DMS79 treated with DMSO at 0.1 percent for 48 hours (cell line): ENCODE results near the gene RASSF5.

Source experiments
- DNase-seq: peaks from one replicate; lab custom pipeline; 2025; lab: John Stamatoyannopoulos, UW

Gene RASSF5

GRCh38 chr1:206507284-206508129, at the start of gene RASSF5:
Gene RASSF5, plus strand, starts transcription at chr1:206507531. Its CDS starts 72 bp downstream, at chr1:206507603.
- DNase-seq, result peak; percentile 67

GRCh38 chr1:206459703-206460102, 47.6 kb upstream of the RASSF5 start:
- DNase-seq, result no peak

- DNase-seq, result no peak
These were observed 46.4 kb upstream of the RASSF5 start for GRCh38 chr1:206460836-206461426.

GRCh38 chr1:206461602-206462455, 45.5 kb upstream of the RASSF5 start:
- DNase-seq, result peak; percentile 48

- DNase-seq, result no peak
These were observed 44.2 kb upstream of the RASSF5 start for GRCh38 chr1:206463137-206463536.

- no peak for DNase-seq
These were observed 43.4 kb upstream of the RASSF5 start for GRCh38 chr1:206463911-206464310.

GRCh38 chr1:206464456-206464964, 42.8 kb upstream of the RASSF5 start:
- no peak for DNase-seq

GRCh38 chr1:206465951-206466350, 41.4 kb upstream of the RASSF5 start:
- DNase-seq, result no peak

GRCh38 chr1:206466840-206467649, 40.3 kb upstream of the RASSF5 start:
- no peak for DNase-seq

GRCh38 chr1:206467915-206468314, 39.4 kb upstream of the RASSF5 start:
- DNase-seq, result peak; percentile 93

- DNase-seq, result no peak
These were observed 38.8 kb upstream of the RASSF5 start for GRCh38 chr1:206468571-206468970.

- no peak for DNase-seq
These were observed 37.9 kb upstream of the RASSF5 start for GRCh38 chr1:206469411-206469932.

GRCh38 chr1:206469933-206470691, 37.2 kb upstream of the RASSF5 start, which contains the start of gene IKBKE:
Gene IKBKE, plus strand, starts transcription at chr1:206470476. Its CDS starts 2,752 bp downstream, at chr1:206473228.
- peak; percentile 56 for DNase-seq

GRCh38 chr1:206470692-206471414, 36.5 kb upstream of the RASSF5 start:
- DNase-seq, result peak; percentile 44

- no peak for DNase-seq
These were observed 35.9 kb upstream of the RASSF5 start for GRCh38 chr1:206471415-206471801.

- no peak for DNase-seq
These were observed 35.3 kb upstream of the RASSF5 start for GRCh38 chr1:206472024-206472423.

GRCh38 chr1:206472454-206472853, 34.9 kb upstream of the RASSF5 start:
- DNase-seq, result no peak

GRCh38 chr1:206472886-206473285, 34.4 kb upstream of the RASSF5 start:
- no peak for DNase-seq

- no peak for DNase-seq
These were observed 31.3 kb upstream of the RASSF5 start for GRCh38 chr1:206476058-206476457.

- DNase-seq, result no peak
These were observed 30.7 kb upstream of the RASSF5 start for GRCh38 chr1:206476591-206476990.
